SU-DHL-6 (cell line): Measurements from ENCODE around the gene CDKL4.
"Not testable (repeated sequence)": the region's sequence is repeated elsewhere in the genome, so short reads cannot be mapped to it uniquely, and the experiment has no call there.

Source experiments
- H2AFZ ChIP-seq: fragments of 200-600 bp; sonication (generic); 2 replicates; pipeline ENCODE4 v1.6.1; 2014; ENCODE audit warnings: low read depth, mild to moderate bottlenecking, moderate library complexity, mixed read lengths, antibody characterized with exemption, low read length; ENCODE audit not compliant: severe bottlenecking
- H3F3A ChIP-seq: fragments of 200-600 bp; shearing (Covaris generic); 2 replicates; pipeline ENCODE4 v1.6.0; 2016; ENCODE audit warnings: antibody characterized with exemption, mild to moderate bottlenecking; ENCODE audit not compliant: insufficient read depth
- H3K27ac ChIP-seq: fragments of 200-600 bp; sonication (generic); 2 replicates; pipeline ENCODE4 v1.5.1; 2016; ENCODE audit warnings: low read depth, mild to moderate bottlenecking, low read length, moderate library complexity, mixed read lengths
- H3K27me3 ChIP-seq: fragments of 200-600 bp; sonication (generic), shearing (Covaris generic); 2 replicates; pipeline ENCODE4 v1.6.0; 2014; ENCODE audit warnings: mild to moderate bottlenecking, low read length
- H3K36me3 ChIP-seq: fragments of 200-600 bp; sonication (generic); 2 replicates; pipeline ENCODE4 v1.6.1; 2014; ENCODE audit warnings: mild to moderate bottlenecking, low read length, mixed read lengths
- H3K4me2 ChIP-seq: fragments of 300-600, 200-600 bp; shearing (Covaris generic), sonication (generic); 2 replicates; pipeline ENCODE4 v1.6.0; 2014; ENCODE audit warnings: low read length, low read depth, mild to moderate bottlenecking; ENCODE audit not compliant: poor library complexity, severe bottlenecking
- H3K4me3 ChIP-seq: fragments of 200-600 bp; sonication (generic); 2 replicates; pipeline ENCODE4 v1.5.1; 2014; ENCODE audit warnings: antibody characterized with exemption, low read length, mild to moderate bottlenecking, mixed read lengths; ENCODE audit not compliant: insufficient read depth, poor library complexity, severe bottlenecking
- H3K79me2 ChIP-seq: fragments of 200-600 bp; sonication (generic); 2 replicates; pipeline ENCODE4 v1.6.1; 2014; ENCODE audit warnings: mild to moderate bottlenecking, low read length, moderate library complexity; ENCODE audit not compliant: insufficient read depth
- H3K9ac ChIP-seq: fragments of 200-600 bp; sonication (generic); 2 replicates; pipeline ENCODE4 v1.7.0; 2014; ENCODE audit warnings: mild to moderate bottlenecking, low read length
- H3K9me2 ChIP-seq: fragments of 200-600 bp; sonication (generic); replicated peaks from 2 replicates; pipeline ENCODE4 v1.6.1; 2014; ENCODE audit warnings: low read length; ENCODE audit not compliant: insufficient read depth
- H3K9me3 ChIP-seq: fragments of 200-600 bp; sonication (generic); 2 replicates; pipeline ENCODE4 v1.6.1; 2014; ENCODE audit warnings: low read length, mixed read lengths; ENCODE audit not compliant: insufficient read depth
- H4K20me1 ChIP-seq: fragments of 200-600 bp; sonication (generic); 2 replicates; pipeline ENCODE4 v1.6.1; 2014; ENCODE audit warnings: low read depth, mild to moderate bottlenecking, antibody characterized with exemption, low read length, moderate library complexity, mixed read lengths
- EZH2phosphoT487 ChIP-seq: fragments of 200-600 bp; sonication (generic), shearing (Covaris generic); conservative IDR thresholded peaks from 2 replicates; pipeline ENCODE4 v1.6.1; 2018; ENCODE audit warnings: mild to moderate bottlenecking, antibody characterized with exemption, low read length, moderate library complexity, mixed read lengths
- TF ChIP-seq, protein P1 (sequence below): fragments of 200-600 bp; sonication (generic); IDR thresholded peaks from one replicate; pipeline ENCODE4 v1.5.1; 2017; ENCODE audit warnings: antibody characterized with exemption, mild to moderate bottlenecking, low read length, moderate library complexity; ENCODE audit not compliant: insufficient read depth, poor library complexity, severe bottlenecking

Gene CDKL4

DNA sequence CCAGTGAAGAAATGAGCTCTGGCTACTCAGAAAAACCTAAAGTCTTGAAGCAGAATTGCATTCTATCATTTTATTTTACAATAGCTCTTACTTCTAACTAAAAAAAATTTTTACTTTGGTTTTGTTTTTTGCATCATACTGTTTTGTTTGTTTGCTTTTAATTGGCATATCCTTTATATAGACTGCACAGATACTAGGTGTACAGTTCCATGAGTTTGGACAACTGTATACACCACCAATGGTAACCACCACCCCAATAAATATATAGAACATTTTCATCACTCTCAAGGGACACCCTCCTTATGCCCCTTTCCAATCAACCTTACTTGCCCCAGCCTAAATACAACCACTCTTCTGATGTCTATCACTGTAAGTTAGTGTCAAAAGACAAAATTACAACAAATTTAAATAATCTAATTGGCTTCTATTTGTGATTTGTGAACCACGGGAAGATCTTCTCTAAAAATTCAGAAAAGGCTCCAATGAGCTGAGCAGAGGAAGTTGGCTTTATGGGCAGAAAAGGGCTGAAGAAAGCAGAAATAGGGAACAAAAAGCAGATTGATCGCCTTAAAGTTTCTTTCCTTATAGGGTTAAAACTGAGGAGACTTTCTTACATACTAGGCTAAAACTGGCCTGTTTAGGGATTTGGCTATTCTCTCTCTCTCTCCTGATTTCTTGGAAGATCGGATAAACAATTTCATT is 100.7 kb downstream of the CDKL4 start:
- H3K9me3 ChIP-seq = no peaks in the 10 kb centered on the region
- H3F3A ChIP-seq = no peaks in the 10 kb centered on the region
- H3K4me2 ChIP-seq = no peak overlapping the region
- no peaks in the 10 kb centered on the region for H3K79me2 ChIP-seq
- no peak overlapping the region for H3K9ac ChIP-seq
- H4K20me1 ChIP-seq = no peaks in the 10 kb centered on the region
- H3K36me3 ChIP-seq = no peaks in the 10 kb centered on the region
- H3K27me3 ChIP-seq = no peaks in the 10 kb centered on the region
- H3K27ac ChIP-seq = no peak overlapping the region
- no peak overlapping the region for H2AFZ ChIP-seq
- H3K9me2 ChIP-seq = no peaks in the 10 kb centered on the region
- TF ChIP-seq, protein P1, sequence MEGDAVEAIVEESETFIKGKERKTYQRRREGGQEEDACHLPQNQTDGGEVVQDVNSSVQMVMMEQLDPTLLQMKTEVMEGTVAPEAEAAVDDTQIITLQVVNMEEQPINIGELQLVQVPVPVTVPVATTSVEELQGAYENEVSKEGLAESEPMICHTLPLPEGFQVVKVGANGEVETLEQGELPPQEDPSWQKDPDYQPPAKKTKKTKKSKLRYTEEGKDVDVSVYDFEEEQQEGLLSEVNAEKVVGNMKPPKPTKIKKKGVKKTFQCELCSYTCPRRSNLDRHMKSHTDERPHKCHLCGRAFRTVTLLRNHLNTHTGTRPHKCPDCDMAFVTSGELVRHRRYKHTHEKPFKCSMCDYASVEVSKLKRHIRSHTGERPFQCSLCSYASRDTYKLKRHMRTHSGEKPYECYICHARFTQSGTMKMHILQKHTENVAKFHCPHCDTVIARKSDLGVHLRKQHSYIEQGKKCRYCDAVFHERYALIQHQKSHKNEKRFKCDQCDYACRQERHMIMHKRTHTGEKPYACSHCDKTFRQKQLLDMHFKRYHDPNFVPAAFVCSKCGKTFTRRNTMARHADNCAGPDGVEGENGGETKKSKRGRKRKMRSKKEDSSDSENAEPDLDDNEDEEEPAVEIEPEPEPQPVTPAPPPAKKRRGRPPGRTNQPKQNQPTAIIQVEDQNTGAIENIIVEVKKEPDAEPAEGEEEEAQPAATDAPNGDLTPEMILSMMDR = no peak
- TF ChIP-seq EZH2phosphoT487 = no peak
- no peak overlapping the region for H3K4me3 ChIP-seq

DNA sequence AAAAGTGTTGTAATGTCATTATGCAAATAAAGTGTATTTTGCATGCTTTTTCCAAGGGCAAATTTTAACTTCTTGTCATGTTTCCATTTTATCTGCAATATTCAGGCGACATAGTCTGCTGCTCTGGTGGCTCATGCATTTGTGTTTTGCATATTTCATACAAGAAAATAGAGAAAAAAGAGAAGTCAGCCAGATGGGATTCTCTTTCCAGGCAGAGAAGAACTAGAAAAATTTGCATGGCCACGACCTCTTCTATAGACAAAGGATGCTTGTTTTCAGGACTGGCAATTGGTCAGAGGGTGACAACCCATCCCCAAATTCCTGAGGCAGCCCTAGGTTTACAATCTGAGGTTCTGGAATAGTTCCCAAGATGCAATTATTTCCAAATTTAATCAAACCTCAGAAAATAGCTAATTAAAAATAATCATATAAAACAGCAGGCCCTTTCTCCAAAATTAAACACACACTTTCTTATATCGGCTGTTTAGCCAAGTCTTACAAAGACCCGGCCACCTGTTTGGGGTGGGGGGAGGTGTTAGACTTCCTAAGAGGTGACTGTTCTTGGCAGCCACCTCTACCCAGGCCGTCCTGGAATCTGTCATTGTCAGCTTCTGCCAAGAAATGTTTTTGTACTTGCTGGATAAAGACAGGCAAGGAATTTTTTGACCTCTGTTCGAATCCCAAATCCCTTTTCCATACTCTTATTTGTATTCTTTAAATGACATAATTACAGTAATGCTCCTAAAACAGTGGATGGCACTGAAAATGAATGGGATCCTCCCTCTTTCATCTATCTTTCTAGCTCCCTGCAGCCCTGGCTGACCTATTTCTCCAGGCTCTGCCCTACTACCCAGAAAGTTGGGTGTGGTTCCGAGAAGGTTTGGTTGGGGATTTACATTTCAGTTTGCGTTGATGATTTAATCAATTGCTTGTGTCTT is 102.2 kb downstream of the CDKL4 start:
- TF ChIP-seq, protein P1 = no peak
- no peaks in the 10 kb centered on the region for H3K79me2 ChIP-seq
- no peaks in the 10 kb centered on the region for H3F3A ChIP-seq
- H2AFZ ChIP-seq = no peak overlapping the region
- no peaks in the 10 kb centered on the region for H3K36me3 ChIP-seq
- no peaks in the 10 kb centered on the region for H3K9me3 ChIP-seq
- H3K9me2 ChIP-seq = no peaks in the 10 kb centered on the region
- no peak overlapping the region for H3K4me3 ChIP-seq
- H4K20me1 ChIP-seq = no peaks in the 10 kb centered on the region
- H3K9ac ChIP-seq = no peak overlapping the region
- H3K27me3 ChIP-seq = no peaks in the 10 kb centered on the region
- H3K27ac ChIP-seq = no peak overlapping the region
- H3K4me2 ChIP-seq = no peak overlapping the region

- not testable (repeated sequence) for H3K4me2 ChIP-seq, H2AFZ ChIP-seq, H3K9ac ChIP-seq, H3K9me2 ChIP-seq, H3F3A ChIP-seq, H3K79me2 ChIP-seq, H3K9me3 ChIP-seq, H4K20me1 ChIP-seq, H3K36me3 ChIP-seq, H3K27ac ChIP-seq, H3K4me3 ChIP-seq, H3K27me3 ChIP-seq
Measured at GRCh38 chr2:39140948-39141333, 102.8 kb downstream of the CDKL4 start.

DNA sequence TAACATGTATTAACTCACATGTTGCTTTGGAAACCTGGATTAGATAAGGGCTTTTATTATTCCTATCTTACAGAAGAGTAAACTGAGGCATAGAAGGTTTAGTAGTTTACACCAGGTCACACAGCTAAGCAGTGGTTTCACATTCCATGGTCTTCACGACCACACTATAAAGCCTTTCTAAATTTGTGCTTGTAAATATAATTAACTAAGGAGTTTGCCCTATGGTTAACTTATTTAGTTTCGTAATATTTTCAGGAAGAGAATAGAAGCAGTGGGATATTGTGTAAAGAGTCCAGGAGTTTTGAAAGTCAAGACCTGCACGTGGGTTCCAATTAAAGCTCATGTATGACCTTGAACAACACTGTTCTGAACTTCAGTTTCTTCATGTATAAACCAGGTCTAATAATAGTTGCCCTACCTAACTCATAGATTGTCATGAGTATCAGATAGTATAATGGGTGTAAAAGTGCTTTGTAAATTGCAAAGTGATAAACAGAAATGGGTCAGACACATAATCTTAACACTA is 103.4 kb downstream of the CDKL4 start:
- H3K36me3 ChIP-seq = no peaks in the 10 kb centered on the region
- no peaks in the 10 kb centered on the region for H3K79me2 ChIP-seq
- H2AFZ ChIP-seq = no peak overlapping the region
- H3K9me3 ChIP-seq = no peaks in the 10 kb centered on the region
- H3K9me2 ChIP-seq = no peaks in the 10 kb centered on the region
- H3K4me2 ChIP-seq = no peak overlapping the region
- no peak overlapping the region for H3K9ac ChIP-seq
- H4K20me1 ChIP-seq = no peaks in the 10 kb centered on the region
- TF ChIP-seq, protein P1 = no peak
- TF ChIP-seq EZH2phosphoT487 = no peak
- H3K4me3 ChIP-seq = no peak overlapping the region
- H3K27me3 ChIP-seq = no peaks in the 10 kb centered on the region
- H3K27ac ChIP-seq = no peak overlapping the region
- no peaks in the 10 kb centered on the region for H3F3A ChIP-seq
